A549 (cell line): ENCODE data around the gene DFFB. TPM values are rescaled to one million over a fixed set of nuclear protein-coding genes. Genes with fewer than 3 reads are reported as not detected.

Experiments
- ATAC-seq, 2 experiments: fragments of 200-7000 bp in 1 of 2; fragments of >200 bp in 1 of 2; cut with Nextera tagmentation in 1 of 2; cut with Tn5 transposase in 1 of 2; 3 replicates each; pipeline versions ENCODE4 v1.8.0 to v1.9.1; 2018 to 2020; ENCODE audit warnings: mild to moderate bottlenecking in 1 of 2, moderate library complexity in 1 of 2
- CTCF ChIA-PET: fragments of 300-600 bp; sonication (Branson Sonifier 250); formaldehyde crosslinking; extraction: SDS; loops from one replicate; lab custom pipeline; 2021; ENCODE audit warnings: antibody characterized with exemption, inconsistent platforms; lab: Yijun Ruan, JAX
- POLR2A ChIA-PET: fragments of 350-600 bp; formaldehyde crosslinking; extraction: SDS; loops from one replicate; lab custom pipeline; 2021; ENCODE audit warnings: antibody characterized with exemption, inconsistent platforms; lab: Yijun Ruan, JAX
- DNase-seq, 2 experiments: peaks; one replicate each; pipeline versions ENCODE4 v3.0.0 to v3.0.0-alpha.2; 2011 to 2016; ENCODE audit warnings: low read depth in 1 of 2, low spot score in 1 of 2
- FAIRE-seq: peaks from 2 replicates; lab custom pipeline; 2011; peaks lifted over from hg19 to GRCh38; lab: Jason Lieb, UNC
- H3K27ac ChIP-seq, 2 experiments: fragments of >200 bp; sonication (Bioruptor Twin); formaldehyde crosslinking; 3 replicates each; pipeline ENCODE4 v1.5.1; 2016 to 2017
- H3K4me1 ChIP-seq: fragments of >200 bp; sonication (Bioruptor Twin); formaldehyde crosslinking; 3 replicates; pipeline ENCODE4 v1.6.1; 2016
- H3K4me2 ChIP-seq: fragments of >200 bp; sonication (Bioruptor Twin); formaldehyde crosslinking; 3 replicates; pipeline ENCODE4 v1.6.1; 2016
- H3K4me3 ChIP-seq: fragments of >200 bp; sonication (Bioruptor Twin); formaldehyde crosslinking; 3 replicates; pipeline ENCODE4 v1.5.1; 2016
- H3K9me3 ChIP-seq: fragments of >200 bp; sonication (Bioruptor Twin); formaldehyde crosslinking; 3 replicates; pipeline ENCODE4 v1.6.1; 2016
- BHLHE40 ChIP-seq: IDR thresholded peaks from 2 replicates; pipeline ENCODE4 v1.6.1; 2012; ENCODE audit warnings: low read depth, low read length, inconsistent platforms
- CEBPB ChIP-seq, 2 experiments: fragments of >200 bp in 1 of 2; sonication (Bioruptor Twin) in 1 of 2; formaldehyde crosslinking in 1 of 2; IDR thresholded peaks; 2 replicates each; pipeline ENCODE4 v1.6.1; 2012 to 2016
- CHD4 ChIP-seq: fragments of 200-600 bp; sonication (generic); IDR thresholded peaks from 2 replicates; pipeline ENCODE4 v1.6.1; 2016; ENCODE audit warnings: antibody characterized with exemption, mild to moderate bottlenecking, borderline replicate concordance
- CTCF ChIP-seq: fragments of >200 bp; sonication (Bioruptor Twin); formaldehyde crosslinking; IDR thresholded peaks from 3 replicates; pipeline ENCODE4 v1.5.1; 2016
- EHMT2 ChIP-seq: fragments of 200-600 bp; sonication (generic); IDR thresholded peaks from 2 replicates; pipeline ENCODE4 v1.6.1; 2016; ENCODE audit warnings: antibody characterized with exemption, low read depth, mild to moderate bottlenecking, moderate library complexity
- ESRRA ChIP-seq: fragments of 150-350 bp; IDR thresholded peaks from 2 replicates; pipeline ENCODE4 v1.6.1; 2014; ENCODE audit warnings: mild to moderate bottlenecking, low read length, borderline replicate concordance
- FOSB ChIP-seq: fragments of 250-450 bp; sonication (Bioruptor Pico); IDR thresholded peaks from 2 replicates; pipeline ENCODE4 v1.5.0; 2020; ENCODE audit warnings: mild to moderate bottlenecking, moderate library complexity
- FOXS1 ChIP-seq: fragments of 250-450 bp; sonication (Bioruptor Pico); IDR thresholded peaks from 2 replicates; pipeline ENCODE4 v1.5.0; 2020; ENCODE audit warnings: mild to moderate bottlenecking, moderate library complexity
- HDAC2 ChIP-seq: fragments of 200-600 bp; sonication (generic); IDR thresholded peaks from 2 replicates; pipeline ENCODE4 v1.6.1; 2016
- HOXA7 ChIP-seq: fragments of 250-450 bp; sonication (Bioruptor Pico); IDR thresholded peaks from 2 replicates; pipeline ENCODE4 v1.5.0; 2020; ENCODE audit warnings: mild to moderate bottlenecking, moderate library complexity
- HOXB13 ChIP-seq: fragments of 250-450 bp; sonication (Bioruptor Pico); IDR thresholded peaks from 2 replicates; pipeline ENCODE4 v1.5.0; 2020; ENCODE audit warnings: low read depth, mild to moderate bottlenecking, moderate library complexity
- HOXB5 ChIP-seq: fragments of 250-450 bp; sonication (Bioruptor Pico); IDR thresholded peaks from 2 replicates; pipeline ENCODE4 v1.5.0; 2020; ENCODE audit warnings: mild to moderate bottlenecking, moderate library complexity
- JUNB ChIP-seq: fragments of >200 bp; sonication (Bioruptor Twin); formaldehyde crosslinking; IDR thresholded peaks from 2 replicates; pipeline ENCODE4 v1.6.1; 2016
- MAFK ChIP-seq: fragments of 450-650 bp; IDR thresholded peaks from 2 replicates; pipeline ENCODE4 v1.6.1; 2014; ENCODE audit not compliant: partially characterized antibody
- MYC ChIP-seq: IDR thresholded peaks from 2 replicates; pipeline ENCODE4 v1.6.1; 2012; ENCODE audit warnings: mild to moderate bottlenecking, inconsistent platforms, low read length, improper control_type of control experiment, borderline replicate concordance
- NPAS2 ChIP-seq: fragments of 250-450 bp; sonication (Bioruptor Pico); IDR thresholded peaks from 2 replicates; pipeline ENCODE4 v1.8.0; 2022; ENCODE audit warnings: mild to moderate bottlenecking, moderate library complexity, borderline replicate concordance
- NR3C1 ChIP-seq: fragments of >200 bp; sonication (Bioruptor Twin); formaldehyde crosslinking; IDR thresholded peaks from 3 replicates; pipeline ENCODE4 v1.6.1; 2017
- PHF8 ChIP-seq: fragments of 200-600 bp; sonication (generic); IDR thresholded peaks from 2 replicates; pipeline ENCODE4 v1.6.1; 2016; ENCODE audit warnings: low read depth, mild to moderate bottlenecking, antibody characterized with exemption, moderate library complexity, borderline replicate concordance
- POLR2AphosphoS2 ChIP-seq: conservative IDR thresholded peaks from 2 replicates; pipeline ENCODE4 v1.6.1; 2012; ENCODE audit warnings: low read length, improper control_type of control experiment, inconsistent platforms
- RAD21 ChIP-seq, 2 experiments: fragments of >200 bp in 1 of 2; sonication (Bioruptor Twin) in 1 of 2; formaldehyde crosslinking in 1 of 2; IDR thresholded peaks in 1 of 2; conservative IDR thresholded peaks in 1 of 2; 2 replicates in 1 of 2; 3 replicates in 1 of 2; pipeline ENCODE4 v1.6.1; 2012 to 2018; ENCODE audit warnings: inconsistent platforms in 1 of 2
- RARB ChIP-seq: fragments of 250-450 bp; sonication (Bioruptor Pico); IDR thresholded peaks from 2 replicates; pipeline ENCODE4 v1.8.0; 2021; ENCODE audit warnings: mild to moderate bottlenecking, moderate library complexity
- RFX5 ChIP-seq: fragments of 450-650 bp; IDR thresholded peaks from 2 replicates; pipeline ENCODE4 v1.7.1; 2014; ENCODE audit warnings: antibody characterized with exemption, mild to moderate bottlenecking, moderate library complexity
- SMC3 ChIP-seq: fragments of >200 bp; sonication (Bioruptor Twin); formaldehyde crosslinking; IDR thresholded peaks from 3 replicates; pipeline ENCODE4 v1.6.1; 2018; ENCODE audit warnings: inconsistent platforms
- TP53 ChIP-seq: fragments of 250-450 bp; sonication (Bioruptor Pico); IDR thresholded peaks from 2 replicates; pipeline ENCODE4 v1.5.0; 2021; ENCODE audit warnings: mild to moderate bottlenecking, moderate library complexity
- ZC3H11A ChIP-seq: fragments of 450-650 bp; IDR thresholded peaks from 2 replicates; pipeline ENCODE4 v1.6.1; 2014; ENCODE audit warnings: antibody characterized with exemption, mild to moderate bottlenecking
- ZSCAN20 ChIP-seq: fragments of 250-450 bp; sonication (Bioruptor Pico); IDR thresholded peaks from 2 replicates; pipeline ENCODE4 v1.8.0; 2022; ENCODE audit warnings: mild to moderate bottlenecking, moderate library complexity
- WGBS: methylation state at CpG from one replicate; pipeline ENCODE4 v1.1.6; 2017; ENCODE audit errors: missing lambda C conversion rate; 5-methylcytosine and 5-hydroxymethylcytosine counted together
- polyA plus RNA-seq, 4 experiments: library from polyadenylated mRNA; depleted of rRNA in 3 of 4; stranded (reverse); fragments of >200 nt; fragmentation: RNase III in 1 of 4; extraction: RNeasy Plus Mini Kit Qiagen cat#74134 plus additional on column Dnase treatment in 1 of 4; gene quantifications; 2 replicates in 3 of 4; 3 replicates in 1 of 4; pipeline ENCODE4 v1.2.3, GENCODE V29; 2011 to 2017
- TF ChIP-seq, protein P1 (sequence below): IDR thresholded peaks from 2 replicates; pipeline ENCODE4 v1.6.1; 2012
- TF ChIP-seq, protein P2 (sequence below): IDR thresholded peaks from 2 replicates; pipeline ENCODE4 v1.6.1; 2012; ENCODE audit warnings: low read depth, borderline replicate concordance
- TF ChIP-seq, protein P3 (sequence below): fragments of >200 bp; sonication (Bioruptor Twin); formaldehyde crosslinking; IDR thresholded peaks from 3 replicates; pipeline ENCODE4 v1.6.1; 2016

DFFB gene
- polyA plus RNA-seq, 2 of the 4 experiments (the other 2 are of a cell fraction), result 2.5 to 3.7 TPM

DNA sequence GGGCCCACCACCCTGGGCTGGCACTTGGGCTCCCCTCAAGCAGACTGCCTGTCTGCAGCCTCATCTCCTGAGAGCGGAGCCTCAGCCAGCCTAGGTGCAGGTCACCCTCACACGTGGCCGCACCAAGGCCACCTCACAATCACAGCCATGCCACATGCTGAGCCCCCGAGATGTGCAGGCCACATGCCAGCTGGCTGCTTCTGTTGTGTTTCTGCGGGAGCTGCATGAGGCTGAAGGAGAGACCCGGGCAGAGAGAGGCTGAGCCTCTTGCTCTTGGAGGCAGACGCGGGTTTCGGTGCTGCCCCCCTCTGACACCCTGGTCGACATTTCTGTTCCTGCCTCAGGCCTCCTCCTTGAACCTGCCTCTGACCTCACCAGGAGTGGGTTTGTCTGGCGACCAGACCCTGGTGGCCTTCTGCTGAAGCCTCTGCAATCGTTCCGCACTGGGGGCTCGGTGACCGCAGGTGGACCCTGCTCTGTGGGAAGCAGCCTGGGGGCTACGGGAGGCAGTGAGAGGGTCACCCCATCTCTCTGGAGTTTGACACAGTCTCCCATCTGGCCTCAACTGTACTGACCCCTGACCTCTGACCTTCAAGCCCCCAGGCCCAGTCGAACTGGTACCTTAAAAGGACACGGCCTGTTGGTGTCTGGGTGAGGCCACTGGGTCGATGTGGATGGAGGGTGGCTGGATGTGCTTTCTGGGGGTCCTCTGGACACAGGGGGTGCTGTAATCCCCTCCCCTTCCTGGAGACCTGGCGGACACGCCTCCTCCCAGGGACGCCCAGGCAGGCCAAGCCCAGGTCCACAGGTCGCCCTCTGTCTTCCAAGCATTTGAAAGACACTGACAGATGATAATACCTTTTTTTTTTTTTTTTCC lies 55.8 kb downstream of the DFFB start:
- CTCF ChIA-PET, result no interaction called here
- POLR2A ChIA-PET, result no interaction called here

GRCh38 chr1:3914331-3914851 lies 57.1 kb downstream of the DFFB start:
- Histone ChIP-seq H3K4me2 (no peak overlapping the region), H3K27ac (no peak overlapping the region), H3K4me3 (no peak overlapping the region), H3K4me1 (peaks cover 5% of the 10 kb centered on the region; the same call in 1 of the 3 replicates), H3K9me3 (no peaks in the 10 kb centered on the region)
- no peak for DNase-seq
- 77% methylated on average over 18 of the region's 21 CpGs for WGBS
- CTCF ChIA-PET, result interaction anchor here (0.7 kb wide), 1 partner anchor 64 kb away, joined by 3 read pairs; no protein-coding TSS in a partner anchor
- POLR2A ChIA-PET, result no interaction called here
- FAIRE-seq, result no peak
- no peak for ATAC-seq
- TF ChIP-seq POLR2AphosphoS2, result no peak
- TF ChIP-seq CHD4, result no peak
- no peak for TF ChIP-seq RARB (CRISPR knock-in tag)
- no peak for TF ChIP-seq NPAS2 (CRISPR knock-in tag)
- no peak for TF ChIP-seq NR3C1
- TF ChIP-seq, protein P1, sequence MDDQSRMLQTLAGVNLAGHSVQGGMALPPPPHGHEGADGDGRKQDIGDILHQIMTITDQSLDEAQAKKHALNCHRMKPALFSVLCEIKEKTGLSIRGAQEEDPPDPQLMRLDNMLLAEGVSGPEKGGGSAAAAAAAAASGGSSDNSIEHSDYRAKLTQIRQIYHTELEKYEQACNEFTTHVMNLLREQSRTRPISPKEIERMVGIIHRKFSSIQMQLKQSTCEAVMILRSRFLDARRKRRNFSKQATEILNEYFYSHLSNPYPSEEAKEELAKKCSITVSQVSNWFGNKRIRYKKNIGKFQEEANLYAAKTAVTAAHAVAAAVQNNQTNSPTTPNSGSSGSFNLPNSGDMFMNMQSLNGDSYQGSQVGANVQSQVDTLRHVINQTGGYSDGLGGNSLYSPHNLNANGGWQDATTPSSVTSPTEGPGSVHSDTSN, result no peak
- TF ChIP-seq, protein P2, sequence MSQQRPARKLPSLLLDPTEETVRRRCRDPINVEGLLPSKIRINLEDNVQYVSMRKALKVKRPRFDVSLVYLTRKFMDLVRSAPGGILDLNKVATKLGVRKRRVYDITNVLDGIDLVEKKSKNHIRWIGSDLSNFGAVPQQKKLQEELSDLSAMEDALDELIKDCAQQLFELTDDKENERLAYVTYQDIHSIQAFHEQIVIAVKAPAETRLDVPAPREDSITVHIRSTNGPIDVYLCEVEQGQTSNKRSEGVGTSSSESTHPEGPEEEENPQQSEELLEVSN, result no peak
- no peak for TF ChIP-seq JUNB
- no peak for TF ChIP-seq HOXA7 (CRISPR knock-in tag)
- TF ChIP-seq CEBPB (IDR thresholded peaks at IDR 0.05), result no peak
- no peak for TF ChIP-seq EHMT2
- TF ChIP-seq MYC, result no peak
- no peak for TF ChIP-seq ZSCAN20 (CRISPR knock-in tag)
- no peak for TF ChIP-seq RAD21 (conservative IDR thresholded peaks at IDR 0.05 in 1 of 2, IDR thresholded peaks at IDR 0.05 in 1 of 2)
- no peak for TF ChIP-seq HOXB13
- TF ChIP-seq HDAC2, result no peak

More for the DNA sequence above, 55.8 kb downstream of the DFFB start:
- no peak overlapping the region for H3K27ac ChIP-seq
- WGBS, result 80% methylated on average over 12 of the region's 23 CpGs
- no peak for DNase-seq
- H3K4me1 ChIP-seq, result peaks cover 5% of the 10 kb centered on the region; the same call in 1 of the 3 replicates
- no peaks in the 10 kb centered on the region for H3K9me3 ChIP-seq
- TF ChIP-seq, protein P1, result no peak
- TF ChIP-seq NR3C1 (no peak), RARB (CRISPR knock-in tag) (no peak), BHLHE40 (no peak), MAFK (no peak), PHF8 (no peak), ZC3H11A (no peak), SMC3 (no peak), FOXS1 (CRISPR knock-in tag) (no peak), ESRRA (no peak), FOSB (CRISPR knock-in tag) (no peak), CTCF (no peak), MYC (no peak), ZSCAN20 (CRISPR knock-in tag) (no peak), HOXB5 (CRISPR knock-in tag) (no peak), TP53 (no peak), HDAC2 (no peak), RFX5 (no peak)
- TF ChIP-seq, protein P3, sequence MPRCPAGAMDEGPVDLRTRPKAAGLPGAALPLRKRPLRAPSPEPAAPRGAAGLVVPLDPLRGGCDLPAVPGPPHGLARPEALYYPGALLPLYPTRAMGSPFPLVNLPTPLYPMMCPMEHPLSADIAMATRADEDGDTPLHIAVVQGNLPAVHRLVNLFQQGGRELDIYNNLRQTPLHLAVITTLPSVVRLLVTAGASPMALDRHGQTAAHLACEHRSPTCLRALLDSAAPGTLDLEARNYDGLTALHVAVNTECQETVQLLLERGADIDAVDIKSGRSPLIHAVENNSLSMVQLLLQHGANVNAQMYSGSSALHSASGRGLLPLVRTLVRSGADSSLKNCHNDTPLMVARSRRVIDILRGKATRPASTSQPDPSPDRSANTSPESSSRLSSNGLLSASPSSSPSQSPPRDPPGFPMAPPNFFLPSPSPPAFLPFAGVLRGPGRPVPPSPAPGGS, result no peak
- H3K4me3 ChIP-seq, result no peak overlapping the region
- FAIRE-seq, result no peak
- no peak for ATAC-seq
- H3K4me2 ChIP-seq, result no peak overlapping the region
